Effector memory CD4-positive, alpha-beta T cell (primary cell): Measurements from ENCODE around the gene EEPD1.

Experiments used
- DNase-seq, 3 donors: peaks; one replicate each; pipeline ENCODE4 v3.0.0-alpha.2; 2020
- H3K27ac ChIP-seq: 2 replicates; pipeline ENCODE4 v1.7.0; 2013; ENCODE audit warnings: mild to moderate bottlenecking, low read length, moderate library complexity; ENCODE audit not compliant: insufficient read depth, poor library complexity, severe bottlenecking
- H3K27me3 ChIP-seq: replicated peaks from 2 replicates; pipeline ENCODE4 v1.7.0; 2013; ENCODE audit warnings: mild to moderate bottlenecking, low read length; ENCODE audit not compliant: insufficient read depth, control insufficient read depth, poor library complexity, severe bottlenecking
- H3K36me3 ChIP-seq: 2 replicates; pipeline ENCODE4 v1.7.0; 2013; ENCODE audit warnings: mild to moderate bottlenecking, low read length, moderate library complexity; ENCODE audit not compliant: control insufficient read depth, insufficient read depth
- H3K4me1 ChIP-seq: 2 replicates; pipeline ENCODE4 v1.7.0; 2013; ENCODE audit warnings: low read length, mild to moderate bottlenecking; ENCODE audit not compliant: control insufficient read depth, insufficient read depth, poor library complexity, severe bottlenecking
- H3K4me3 ChIP-seq: 2 replicates; pipeline ENCODE4 v1.7.0; 2013; ENCODE audit warnings: low read length, low read depth, mild to moderate bottlenecking; ENCODE audit not compliant: insufficient read depth, poor library complexity, severe bottlenecking
- H3K9me3 ChIP-seq: 2 replicates; pipeline ENCODE4 v1.7.0; 2013; ENCODE audit warnings: mild to moderate bottlenecking, low read length, moderate library complexity; ENCODE audit not compliant: control insufficient read depth

Gene EEPD1

DNA sequence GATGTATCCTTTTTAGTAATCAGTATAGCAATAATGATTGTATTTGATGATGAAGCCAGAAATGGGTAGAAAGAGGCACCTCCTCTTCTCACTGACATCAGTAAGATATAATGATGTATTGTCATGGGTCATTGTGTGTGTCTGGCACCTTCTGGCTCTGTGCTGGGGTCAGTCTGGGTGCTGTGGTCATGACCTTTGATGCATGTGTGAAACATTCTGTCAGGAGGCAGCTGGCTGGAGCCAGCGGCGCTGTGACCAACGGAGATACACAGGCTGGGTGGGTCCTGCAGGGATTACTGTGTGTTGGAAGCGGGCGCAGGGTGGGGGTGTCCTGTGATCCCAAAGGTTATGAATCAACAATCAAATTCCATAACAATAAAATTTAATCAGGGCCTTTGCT lies 35.2 kb downstream of the EEPD1 start:
- Histone ChIP-seq H3K36me3 (no peaks in the 10 kb centered on the region), H3K27ac (no peak overlapping the region), H3K27me3 (no peaks in the 10 kb centered on the region), H3K4me3 (no peak overlapping the region), H3K4me1 (no peaks in the 10 kb centered on the region), H3K9me3 (no peaks in the 10 kb centered on the region)
- no peak for DNase-seq

DNA sequence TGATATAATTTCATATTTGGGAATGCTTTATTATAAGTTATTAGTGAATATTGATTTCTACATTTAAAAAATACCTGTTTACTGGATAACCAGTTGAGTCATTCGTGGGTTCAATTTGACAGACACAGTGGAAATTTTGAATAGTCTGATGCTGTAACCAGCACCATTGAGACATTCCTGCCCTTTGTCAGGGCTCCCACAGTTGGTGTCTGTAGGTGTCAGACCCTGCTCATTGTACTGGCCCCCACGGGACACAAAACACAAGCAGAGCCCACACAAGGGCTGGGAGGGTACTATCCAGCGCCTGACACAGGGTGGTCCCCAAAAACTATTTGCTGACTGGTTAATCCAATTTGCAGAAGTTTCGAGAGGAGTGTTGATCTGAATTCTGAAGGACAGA lies 35.9 kb downstream of the EEPD1 start:
- DNase-seq, result no peak
- Histone ChIP-seq H3K27me3 (no peaks in the 10 kb centered on the region), H3K4me1 (no peaks in the 10 kb centered on the region), H3K4me3 (no peak overlapping the region), H3K36me3 (no peaks in the 10 kb centered on the region), H3K27ac (no peak overlapping the region), H3K9me3 (no peaks in the 10 kb centered on the region)

GRCh38 chr7:36190447-36191291 lies 37.6 kb downstream of the EEPD1 start:
- H3K4me3 ChIP-seq, result no peak overlapping the region
- no peak for DNase-seq
- no peaks in the 10 kb centered on the region for H3K9me3 ChIP-seq
- H3K27me3 ChIP-seq, result no peaks in the 10 kb centered on the region
- H3K4me1 ChIP-seq, result no peaks in the 10 kb centered on the region
- no peaks in the 10 kb centered on the region for H3K36me3 ChIP-seq
- no peak overlapping the region for H3K27ac ChIP-seq

DNA sequence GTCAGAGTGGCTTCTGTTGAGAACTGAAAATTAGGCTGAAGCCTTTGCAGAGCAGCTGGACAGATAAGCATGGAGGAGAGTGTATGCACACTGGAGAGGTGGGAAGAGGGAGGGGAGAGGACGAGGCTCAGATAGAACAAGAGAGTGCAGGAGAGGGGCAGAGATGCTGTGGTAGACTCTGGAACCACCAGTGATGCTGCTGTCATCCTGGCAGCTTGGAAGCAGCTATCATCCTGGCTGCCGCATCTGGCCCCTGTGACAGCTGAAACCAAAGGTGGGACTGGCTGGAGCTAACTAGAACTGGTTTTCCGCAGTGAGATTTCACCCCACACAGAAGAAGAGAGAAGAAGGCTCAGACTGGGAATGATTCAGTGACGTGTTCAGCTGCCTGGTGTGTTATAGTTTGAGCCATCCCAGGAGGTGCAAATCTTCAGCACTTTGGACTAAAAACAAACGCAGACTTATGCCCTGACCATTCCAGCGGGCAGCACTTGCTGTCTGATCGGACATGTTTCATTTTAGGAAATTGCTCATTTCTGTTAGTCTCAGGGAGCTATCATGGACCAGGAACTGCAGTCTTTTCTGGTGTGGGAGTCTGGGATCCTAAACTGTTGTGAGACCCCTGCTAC lies 38.4 kb downstream of the EEPD1 start:
- no peak for DNase-seq
- H3K4me3 ChIP-seq, result no peak overlapping the region
- H3K4me1 ChIP-seq, result no peaks in the 10 kb centered on the region
- H3K36me3 ChIP-seq, result no peaks in the 10 kb centered on the region
- H3K27me3 ChIP-seq, result no peaks in the 10 kb centered on the region
- H3K9me3 ChIP-seq, result no peaks in the 10 kb centered on the region
- no peak overlapping the region for H3K27ac ChIP-seq

GRCh38 chr7:36192053-36192824 lies 39.2 kb downstream of the EEPD1 start:
- H3K27ac ChIP-seq, result no peak overlapping the region
- no peaks in the 10 kb centered on the region for H3K4me1 ChIP-seq
- H3K4me3 ChIP-seq, result no peak overlapping the region
- no peaks in the 10 kb centered on the region for H3K36me3 ChIP-seq
- DNase-seq, result no peak
- H3K9me3 ChIP-seq, result no peaks in the 10 kb centered on the region
- H3K27me3 ChIP-seq, result no peaks in the 10 kb centered on the region

DNA sequence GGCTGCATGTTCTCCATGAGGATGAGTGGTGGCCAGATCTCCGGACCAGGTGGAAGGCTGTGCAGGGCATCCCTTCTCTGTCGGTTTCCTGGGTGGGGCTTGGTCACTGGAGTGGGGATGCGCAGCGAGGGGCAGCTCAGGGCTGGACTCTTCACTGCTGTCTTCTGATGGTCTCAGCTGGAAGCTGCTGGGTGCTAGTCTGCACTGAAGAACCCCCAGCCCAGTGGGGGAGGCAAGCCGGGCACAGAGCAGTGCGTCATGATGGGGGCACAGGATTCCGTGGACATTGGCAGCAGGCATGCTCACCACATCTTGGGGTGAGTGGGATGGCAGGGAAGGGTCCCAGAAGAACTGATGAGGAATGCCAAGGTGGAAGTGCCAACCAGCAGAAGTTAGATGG lies 39.8 kb downstream of the EEPD1 start:
- Histone ChIP-seq H3K27ac (no peak overlapping the region), H3K4me1 (no peaks in the 10 kb centered on the region), H3K27me3 (no peaks in the 10 kb centered on the region)

DNA sequence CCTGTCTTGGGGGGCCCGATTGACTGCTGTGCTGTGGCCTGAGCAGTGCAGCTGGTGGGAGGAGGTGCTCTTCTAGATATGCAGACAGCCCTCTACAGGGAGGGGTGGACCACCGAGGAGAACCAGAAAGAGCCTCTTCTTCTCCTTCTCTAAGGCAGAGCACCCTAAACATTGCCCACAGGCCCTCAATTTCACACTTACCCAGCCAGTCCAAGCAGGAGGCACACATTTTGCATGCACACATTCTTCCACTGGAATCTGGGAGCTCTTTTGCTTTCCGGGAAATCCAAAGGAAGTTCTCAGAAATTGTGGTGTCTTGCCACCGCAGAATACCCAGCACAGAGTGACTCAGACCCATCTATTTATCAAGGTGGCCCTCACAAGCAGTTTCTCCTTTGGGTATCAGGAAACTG lies 45.8 kb downstream of the EEPD1 start:
- Histone ChIP-seq H3K27ac (no peak overlapping the region), H3K9me3 (no peaks in the 10 kb centered on the region), H3K4me3 (no peak overlapping the region), H3K4me1 (peaks cover 32% of the 10 kb centered on the region), H3K27me3 (no peaks in the 10 kb centered on the region), H3K36me3 (no peaks in the 10 kb centered on the region)
- no peak for DNase-seq

More for the DNA sequence above, 39.8 kb downstream of the EEPD1 start:
- H3K9me3 ChIP-seq, result no peaks in the 10 kb centered on the region
- no peak for DNase-seq
- H3K4me3 ChIP-seq, result no peak overlapping the region
- no peaks in the 10 kb centered on the region for H3K36me3 ChIP-seq

DNA sequence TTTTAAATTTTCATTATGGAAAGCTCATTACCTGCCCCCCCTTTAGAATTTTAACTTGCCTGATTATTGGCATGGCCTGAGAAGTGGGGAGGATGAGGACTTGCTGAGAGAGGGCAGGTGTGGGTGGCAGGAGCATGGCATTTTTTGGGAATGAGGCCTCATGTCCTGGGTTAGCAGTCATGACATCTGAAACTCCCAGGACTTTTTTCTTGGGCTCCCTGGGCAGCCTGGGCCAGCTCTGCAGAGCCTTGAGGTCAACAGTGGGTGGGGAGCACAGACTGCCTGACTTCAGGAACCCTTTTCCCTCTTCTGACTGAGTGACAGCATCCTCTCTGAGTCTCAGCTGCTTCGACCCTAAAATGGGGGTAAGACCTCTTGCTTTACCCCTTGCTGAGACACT lies 46.3 kb downstream of the EEPD1 start:
- no peak for DNase-seq
- no peaks in the 10 kb centered on the region for H3K27me3 ChIP-seq
- peaks cover 37% of the 10 kb centered on the region for H3K4me1 ChIP-seq

DNA sequence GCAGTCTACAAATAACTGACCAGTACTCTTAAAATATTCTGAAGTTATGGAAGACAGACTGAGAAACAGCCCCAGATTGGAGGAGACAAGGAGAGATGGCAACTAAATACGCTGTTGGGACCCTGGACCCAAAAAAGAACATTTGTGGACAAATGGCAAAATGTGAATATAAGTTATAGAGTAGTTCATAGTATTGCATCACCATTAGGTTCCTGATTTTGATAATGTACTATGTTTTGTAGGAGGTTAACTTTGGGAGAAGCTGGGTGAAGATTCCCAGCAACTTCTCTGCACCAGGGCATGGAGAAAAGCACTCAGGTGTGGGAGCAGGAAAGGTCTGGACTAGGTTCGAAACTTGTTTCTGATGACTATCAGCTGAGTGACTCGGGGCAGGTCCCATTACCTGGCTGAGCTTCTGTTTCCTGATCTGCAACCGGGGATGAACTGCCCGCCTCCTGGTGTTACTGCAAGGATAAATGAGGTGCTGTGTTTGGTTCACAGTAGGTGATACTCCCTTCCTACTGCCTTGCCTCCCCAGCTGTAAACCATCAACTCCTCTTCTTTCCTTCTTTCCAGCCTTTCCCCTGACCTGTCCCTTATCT lies 48.2 kb downstream of the EEPD1 start:
- peaks cover 37% of the 10 kb centered on the region for H3K4me1 ChIP-seq
- H3K27ac ChIP-seq, result no peak overlapping the region
- H3K9me3 ChIP-seq, result no peaks in the 10 kb centered on the region
- no peaks in the 10 kb centered on the region for H3K27me3 ChIP-seq
- H3K4me3 ChIP-seq, result no peak overlapping the region
- no peak for DNase-seq
- H3K36me3 ChIP-seq, result no peaks in the 10 kb centered on the region

More for the DNA sequence above, 46.3 kb downstream of the EEPD1 start:
- Histone ChIP-seq H3K36me3 (no peaks in the 10 kb centered on the region), H3K9me3 (no peaks in the 10 kb centered on the region), H3K27ac (no peak overlapping the region), H3K4me3 (no peak overlapping the region)
